IMR-90 (cell line): ENCODE results near the gene TMEM30A. TPM values are rescaled to one million over a fixed set of nuclear protein-coding genes. Genes with fewer than 3 reads are reported as not detected.

ENCODE experiments used
- ATAC-seq: fragments of 200-7000 bp; cut with Tn5 transposase; 2 replicates; pipeline ENCODE4 v1.9.1; 2020; ENCODE audit warnings: low read depth, mild to moderate bottlenecking, moderate library complexity
- BruUV-seq: library from RNA; stranded (reverse); fragments of 400-500 nt; replicated peaks from 2 replicates; lab custom pipeline; 2021; lab: Mats Ljungman, UMichigan
- CTCF ChIA-PET: fragments of 300-600 bp; formaldehyde crosslinking; extraction: SDS; loops from one replicate; lab custom pipeline; 2021; ENCODE audit warnings: antibody characterized with exemption; lab: Yijun Ruan, JAX
- POLR2A ChIA-PET: fragments of 300-600 bp; sonication (Branson Sonifier 250); formaldehyde crosslinking; loops from one replicate; lab custom pipeline; 2022; ENCODE audit warnings: antibody characterized with exemption; ENCODE audit not compliant: unreplicated experiment; lab: Charles Lee
- DNase-seq: peaks from one replicate; pipeline ENCODE4 v3.0.0; 2013
- H2AFZ ChIP-seq: replicated peaks from 2 replicates; pipeline ENCODE3; 2013; ENCODE audit warnings: low read length, mild to moderate bottlenecking; ENCODE audit not compliant: poor library complexity
- H2AK5ac ChIP-seq: 2 replicates; pipeline ENCODE4 v1.6.1; 2013; ENCODE audit warnings: low read depth, low read length, inconsistent platforms
- H2AK9ac ChIP-seq: replicated peaks from 2 replicates; pipeline ENCODE3; 2013; ENCODE audit warnings: mild to moderate bottlenecking, low read depth, low read length, moderate library complexity; ENCODE audit not compliant: poor library complexity
- H2BK120ac ChIP-seq: 2 replicates; pipeline ENCODE4 v1.6.1; 2013; ENCODE audit warnings: low read depth, low read length, inconsistent platforms
- H2BK15ac ChIP-seq: 3 replicates; pipeline ENCODE4 v1.6.1; 2013; ENCODE audit warnings: low read depth, low read length, inconsistent platforms
- H2BK20ac ChIP-seq: 2 replicates; pipeline ENCODE4 v1.6.1; 2013; ENCODE audit warnings: low read depth, mild to moderate bottlenecking, inconsistent platforms, low read length, moderate library complexity
- H2BK5ac ChIP-seq: 2 replicates; pipeline ENCODE4 v1.6.1; 2013; ENCODE audit warnings: mild to moderate bottlenecking, low read depth, low read length, inconsistent platforms; ENCODE audit not compliant: poor library complexity, severe bottlenecking
- H3K14ac ChIP-seq: replicated peaks from 2 replicates; pipeline ENCODE4 v1.6.1; 2013; ENCODE audit warnings: low read depth, low read length, inconsistent platforms
- H3K18ac ChIP-seq: 2 replicates; pipeline ENCODE4 v1.6.1; 2013; ENCODE audit warnings: low read depth, low read length, control low read depth
- H3K23ac ChIP-seq: 2 replicates; pipeline ENCODE4 v1.6.1; 2013; ENCODE audit warnings: low read depth, low read length, inconsistent platforms
- H3K27ac ChIP-seq: 2 replicates; pipeline ENCODE4 v1.5.1; 2013; ENCODE audit warnings: mild to moderate bottlenecking, control low read depth, low read length; ENCODE audit not compliant: insufficient read depth
- H3K27me3 ChIP-seq: 2 replicates; pipeline ENCODE4 v1.6.1; 2013; ENCODE audit warnings: low read length; ENCODE audit not compliant: control insufficient read depth, insufficient read depth
- H3K36me3 ChIP-seq: 2 replicates; pipeline ENCODE4 v1.6.1; 2013; ENCODE audit warnings: low read length, mixed read lengths; ENCODE audit not compliant: control insufficient read depth, insufficient read depth
- H3K4ac ChIP-seq: 2 replicates; pipeline ENCODE4 v1.6.1; 2013; ENCODE audit warnings: low read depth, low read length, inconsistent platforms
- H3K4me1 ChIP-seq: 2 replicates; pipeline ENCODE4 v1.6.1; 2013; ENCODE audit warnings: low read length, mixed read lengths; ENCODE audit not compliant: control insufficient read depth, insufficient read depth
- H3K4me2 ChIP-seq: 2 replicates; pipeline ENCODE4 v1.6.1; 2013; ENCODE audit warnings: low read depth, mild to moderate bottlenecking, control low read depth, low read length, moderate library complexity
- H3K4me3 ChIP-seq: 2 replicates; pipeline ENCODE4 v1.5.1; 2013; ENCODE audit warnings: low read depth, mild to moderate bottlenecking, control low read depth, low read length, moderate library complexity; ENCODE audit not compliant: insufficient read depth
- H3K56ac ChIP-seq: 2 replicates; pipeline ENCODE4 v1.6.1; 2013; ENCODE audit warnings: low read length, inconsistent platforms; ENCODE audit not compliant: insufficient read depth; ENCODE audit errors: extremely low read depth
- H3K79me1 ChIP-seq, 2 experiments: 2 replicates each; pipeline ENCODE4 v1.6.1; 2013; ENCODE audit warnings: low read length in 2 of 2, inconsistent platforms in 1 of 2, low read depth in 1 of 2
- H3K9ac ChIP-seq: 2 replicates; pipeline ENCODE4 v1.6.1; 2013; ENCODE audit warnings: low read depth, low read length, control low read depth
- H3K9me1 ChIP-seq: 2 replicates; pipeline ENCODE4 v1.6.1; 2013; ENCODE audit warnings: low read length, inconsistent platforms; ENCODE audit not compliant: insufficient read depth
- H3K9me3 ChIP-seq: 2 replicates; pipeline ENCODE4 v1.6.1; 2013; ENCODE audit warnings: low read length; ENCODE audit not compliant: control insufficient read depth, insufficient read depth
- H4K20me1 ChIP-seq: 2 replicates; pipeline ENCODE4 v1.6.1; 2013; ENCODE audit warnings: low read length, inconsistent platforms; ENCODE audit not compliant: insufficient read depth
- H4K5ac ChIP-seq: 2 replicates; pipeline ENCODE4 v1.6.1; 2013; ENCODE audit warnings: mild to moderate bottlenecking, low read depth, low read length, control low read depth
- H4K8ac ChIP-seq, 2 experiments: 2 replicates each; pipeline ENCODE4 v1.6.1; 2013; ENCODE audit warnings: low read depth in 2 of 2, low read length in 2 of 2, control low read depth in 1 of 2, inconsistent platforms in 1 of 2
- H4K91ac ChIP-seq: 2 replicates; pipeline ENCODE4 v1.6.1; 2013; ENCODE audit warnings: low read depth, low read length, inconsistent platforms; ENCODE audit not compliant: insufficient read depth
- CEBPB ChIP-seq: IDR thresholded peaks from 2 replicates; pipeline ENCODE4 v1.6.1; 2012; ENCODE audit warnings: low read depth, low read length, improper control_type of control experiment
- FOS ChIP-seq: fragments of 150-350 bp; IDR thresholded peaks from 2 replicates; pipeline ENCODE4 v1.6.1; 2016; ENCODE audit warnings: low read depth, low read length
- MAFK ChIP-seq: IDR thresholded peaks from 2 replicates; pipeline ENCODE4 v1.6.1; 2012; ENCODE audit warnings: low read depth, low read length, improper control_type of control experiment
- MAZ ChIP-seq: IDR thresholded peaks from 2 replicates; pipeline ENCODE4 v1.6.1; 2012; ENCODE audit warnings: low read depth, mild to moderate bottlenecking, low read length, improper control_type of control experiment, moderate library complexity, borderline replicate concordance
- NFE2L2 ChIP-seq: fragments of 150-350 bp; IDR thresholded peaks from 2 replicates; pipeline ENCODE4 v1.6.1; 2016; ENCODE audit warnings: low read depth, mild to moderate bottlenecking, low read length
- POLR2A ChIP-seq: IDR thresholded peaks from 2 replicates; pipeline ENCODE4 v1.6.1; 2012; ENCODE audit warnings: mild to moderate bottlenecking, low read depth, low read length
- RCOR1 ChIP-seq: IDR thresholded peaks from 2 replicates; pipeline ENCODE4 v1.6.1; 2012; ENCODE audit warnings: mild to moderate bottlenecking, low read length, improper control_type of control experiment; ENCODE audit not compliant: insufficient replicate concordance
- dilution Hi-C: fragments of 300-500 bp; cut with HindIII; formaldehyde crosslinking; loops from one replicate; pipeline ENCODE4 v1.14.3; 2018; ENCODE audit warnings: low sequenced_read_pairs; ENCODE audit not compliant: unreplicated experiment
- in situ Hi-C: fragments of 300-500 bp; cut with MboI; formaldehyde crosslinking; loops from 3 replicates; pipeline ENCODE4 v1.14.3; 2019; ENCODE audit warnings: low sequenced_read_pairs, inconsistent platforms, mixed read lengths
- intact Hi-C: fragments of 100-400 bp; cut with micrococcal nuclease; formaldehyde crosslinking; loops from 2 replicates; pipeline ENCODE4 v1.10.0; 2022
- polyA plus RNA-seq, 3 experiments: library from polyadenylated mRNA; depleted of rRNA; stranded (reverse); fragments of >200 nt; gene quantifications; 2 replicates each; pipeline ENCODE4 v1.2.3, GENCODE V29; 2012; ENCODE audit warnings: low replicate concordance in 1 of 3
- total RNA-seq: library from RNA; depleted of rRNA; stranded (reverse); fragments of >200 nt; gene quantifications from 2 replicates; pipeline ENCODE4 v1.2.3, GENCODE V29; 2012
- TF ChIP-seq, protein P1 (sequence below): conservative IDR thresholded peaks from 2 replicates; pipeline ENCODE4 v1.5.1; 2012; ENCODE audit warnings: mild to moderate bottlenecking, low read depth, low read length, improper control_type of control experiment

Gene TMEM30A
- total and polyA plus RNA-seq, 2 of the 4 experiments (the other 2 are of a cell fraction) = 48.5 to 111 TPM

DNA sequence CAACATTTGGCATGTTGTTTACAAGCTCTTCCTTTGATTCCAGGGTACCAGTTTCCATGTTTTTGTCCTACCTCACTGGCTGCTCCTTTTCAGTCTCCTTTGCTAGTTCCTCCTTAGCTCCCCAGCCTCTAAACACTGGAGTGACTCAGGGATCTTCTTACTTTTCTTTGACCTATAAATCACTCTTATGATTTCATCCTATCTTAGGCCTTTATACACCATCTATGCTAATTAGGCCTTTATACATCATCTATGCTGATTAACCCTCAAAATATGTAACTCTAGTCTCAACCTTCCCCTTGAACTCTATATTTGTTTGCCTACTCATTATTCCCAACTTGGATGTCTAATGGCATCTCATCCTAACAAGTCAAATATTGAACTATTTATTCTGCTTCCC is 9.5 kb downstream of the TMEM30A start:
- Histone ChIP-seq H3K4me3 (no peak overlapping the region), H3K23ac (peak overlapping the region; percentile 62; the same call in 1 of the 2 replicates), H2AK5ac (peak overlapping the region; percentile 27; the same call in 1 of the 2 replicates), H2AK9ac (no peak overlapping the region), H3K79me1 (peaks cover 29 to 60% of the 10 kb centered on the region in 2 experiments), H2BK5ac (peak overlapping the region; percentile 97), H3K9me1 (peaks cover 7% of the 10 kb centered on the region; the same call in 1 of the 2 replicates), H3K56ac (no peak overlapping the region), H4K91ac (no peak overlapping the region), H3K27ac (peak overlapping the region; percentile 18; the same call in 1 of the 2 replicates), H3K9me3 (no peaks in the 10 kb centered on the region; the same call in 1 of the 2 replicates), H2AFZ (no peak overlapping the region), H2BK20ac (no peak overlapping the region), H4K5ac (peak overlapping the region; percentile 18; the same call in 1 of the 2 replicates), H3K4me1 (peaks cover 24% of the 10 kb centered on the region), H3K27me3 (no peaks in the 10 kb centered on the region), H3K4ac (peak overlapping the region; percentile 44; the same call in 1 of the 2 replicates), H3K36me3 (peaks cover 10% of the 10 kb centered on the region), H3K14ac (0 out of 2 replicates have a peak overlapping the region, but pooled peaks have one; percentile 18), H3K18ac (peak overlapping the region; percentile 44; the same call in 1 of the 2 replicates), H3K4me2 (peak overlapping the region; percentile 13; the same call in 1 of the 2 replicates), H2BK120ac (peak overlapping the region; percentile 63; the same call in 1 of the 2 replicates), H4K20me1 (peaks cover 11% of the 10 kb centered on the region; the same call in 1 of the 2 replicates), H4K8ac (peak overlapping the region in 1 of 2 experiments; percentile 47; a peak in 2 of 4 replicates), H3K9ac (no peak overlapping the region), H2BK15ac (no peak overlapping the region)
- ChIA-PET CTCF (interaction anchor here (0.6 to 2.1 kb wide), 3 partner anchors 8 to 266 kb away, joined by 3 to 13 read pairs (median 8); no protein-coding TSS in a partner anchor), POLR2A (interaction anchor here (0.6 to 0.9 kb wide), 2 partner anchors 13 to 25 kb away, joined by 3 to 5 read pairs; no protein-coding TSS in a partner anchor)
- in situ Hi-C loops = no loop called here
- DNase-seq = peak; percentile 97
- peak; percentile 67; the same call in 1 of the 2 replicates for TF ChIP-seq NFE2L2
- TF ChIP-seq POLR2A = no peak
- TF ChIP-seq, protein P1, sequence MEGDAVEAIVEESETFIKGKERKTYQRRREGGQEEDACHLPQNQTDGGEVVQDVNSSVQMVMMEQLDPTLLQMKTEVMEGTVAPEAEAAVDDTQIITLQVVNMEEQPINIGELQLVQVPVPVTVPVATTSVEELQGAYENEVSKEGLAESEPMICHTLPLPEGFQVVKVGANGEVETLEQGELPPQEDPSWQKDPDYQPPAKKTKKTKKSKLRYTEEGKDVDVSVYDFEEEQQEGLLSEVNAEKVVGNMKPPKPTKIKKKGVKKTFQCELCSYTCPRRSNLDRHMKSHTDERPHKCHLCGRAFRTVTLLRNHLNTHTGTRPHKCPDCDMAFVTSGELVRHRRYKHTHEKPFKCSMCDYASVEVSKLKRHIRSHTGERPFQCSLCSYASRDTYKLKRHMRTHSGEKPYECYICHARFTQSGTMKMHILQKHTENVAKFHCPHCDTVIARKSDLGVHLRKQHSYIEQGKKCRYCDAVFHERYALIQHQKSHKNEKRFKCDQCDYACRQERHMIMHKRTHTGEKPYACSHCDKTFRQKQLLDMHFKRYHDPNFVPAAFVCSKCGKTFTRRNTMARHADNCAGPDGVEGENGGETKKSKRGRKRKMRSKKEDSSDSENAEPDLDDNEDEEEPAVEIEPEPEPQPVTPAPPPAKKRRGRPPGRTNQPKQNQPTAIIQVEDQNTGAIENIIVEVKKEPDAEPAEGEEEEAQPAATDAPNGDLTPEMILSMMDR = no peak
- TF ChIP-seq MAFK = 0 out of 2 replicates have a peak, but pooled peaks have one; percentile 9
- TF ChIP-seq RCOR1 = peak; percentile 68
- peak; percentile 64 for TF ChIP-seq FOS
- 0 out of 2 replicates have a peak, but pooled peaks have one; percentile 15 for TF ChIP-seq MAZ
- 0 out of 2 replicates have a peak, but pooled peaks have one; percentile 9 for TF ChIP-seq CEBPB
- dilution Hi-C loops = no loop called here
- peak; percentile 88 for ATAC-seq
- intact Hi-C loops = no loop called here
- no TSS peak for BruUV-seq
